NCI-H1417 (cell line): ENCODE results near the gene MTERF4.
"Not testable (repeated sequence)": the region's sequence is repeated elsewhere in the genome, so short reads cannot be mapped to it uniquely, and the experiment has no call there.

Experiments
- DNase-seq, 3 experiments: peaks; one replicate each; lab custom pipeline; 2025; lab: John Stamatoyannopoulos, UW

Gene MTERF4

DNA sequence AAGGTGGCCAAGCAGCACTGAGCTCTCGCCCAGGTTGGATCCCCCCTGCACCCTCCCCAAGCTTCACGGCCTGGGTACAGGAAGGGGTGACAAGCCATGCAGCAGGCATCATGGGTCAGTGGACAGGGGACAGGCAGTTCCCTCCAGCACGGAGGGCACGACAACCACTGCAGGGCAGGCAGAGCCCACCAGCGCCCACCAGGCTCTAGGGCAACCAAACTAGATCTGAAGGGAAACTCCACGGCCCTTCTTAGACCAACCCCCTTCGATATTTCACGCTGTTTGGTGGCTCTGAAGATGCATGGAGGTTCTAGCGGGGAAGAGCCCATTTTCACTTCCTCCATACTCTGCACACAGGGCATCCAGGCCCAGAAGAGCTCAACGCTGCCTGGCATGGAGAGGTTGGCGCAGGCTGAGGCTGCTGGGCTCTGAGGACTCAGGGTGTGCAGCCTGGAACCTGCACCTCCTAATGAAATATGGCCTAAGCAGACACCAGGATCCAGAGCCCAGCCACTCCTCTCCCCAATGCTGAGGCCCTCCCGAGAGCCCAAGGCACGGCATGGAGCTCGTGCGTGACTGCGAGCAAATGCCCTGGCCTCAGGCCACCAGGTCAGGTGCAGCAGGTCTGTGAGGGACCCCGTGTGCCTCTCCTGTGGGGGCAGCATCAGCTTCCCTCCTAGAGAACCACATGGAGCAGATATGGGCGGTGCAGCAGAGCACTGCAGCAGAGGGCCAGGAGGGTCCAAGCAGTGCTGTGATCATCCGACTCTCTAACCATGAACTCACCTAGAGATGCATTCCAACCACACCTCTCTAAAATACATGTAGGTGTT, 8.7 kb upstream of the MTERF4 start:
- no peak for DNase-seq

DNA sequence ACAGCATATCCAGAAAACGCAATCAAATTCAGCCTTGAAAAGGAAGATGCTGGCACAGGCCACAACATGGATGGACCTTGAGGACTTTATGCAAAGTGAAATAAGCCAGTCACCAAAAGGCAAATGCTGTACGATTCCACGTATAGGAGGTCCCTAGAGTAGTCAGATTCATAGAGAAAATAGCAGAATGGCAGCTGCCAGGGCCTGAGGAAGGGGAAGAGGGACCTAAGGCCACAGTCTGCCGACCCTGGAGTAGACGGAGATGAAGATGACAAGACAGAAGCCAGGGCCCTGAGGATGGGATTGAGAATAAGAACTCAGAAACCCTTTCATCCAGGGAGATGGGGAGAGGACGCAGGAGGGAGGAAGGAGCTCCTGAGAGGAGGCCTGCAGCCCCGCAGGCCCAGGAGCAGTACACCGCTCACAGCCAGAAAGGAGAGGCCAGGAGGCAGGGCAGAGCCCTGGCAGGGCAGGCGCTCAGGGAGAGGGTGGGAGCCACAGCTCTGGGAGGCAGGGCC, 8.1 kb upstream of the MTERF4 start:
- DNase-seq = no peak

DNA sequence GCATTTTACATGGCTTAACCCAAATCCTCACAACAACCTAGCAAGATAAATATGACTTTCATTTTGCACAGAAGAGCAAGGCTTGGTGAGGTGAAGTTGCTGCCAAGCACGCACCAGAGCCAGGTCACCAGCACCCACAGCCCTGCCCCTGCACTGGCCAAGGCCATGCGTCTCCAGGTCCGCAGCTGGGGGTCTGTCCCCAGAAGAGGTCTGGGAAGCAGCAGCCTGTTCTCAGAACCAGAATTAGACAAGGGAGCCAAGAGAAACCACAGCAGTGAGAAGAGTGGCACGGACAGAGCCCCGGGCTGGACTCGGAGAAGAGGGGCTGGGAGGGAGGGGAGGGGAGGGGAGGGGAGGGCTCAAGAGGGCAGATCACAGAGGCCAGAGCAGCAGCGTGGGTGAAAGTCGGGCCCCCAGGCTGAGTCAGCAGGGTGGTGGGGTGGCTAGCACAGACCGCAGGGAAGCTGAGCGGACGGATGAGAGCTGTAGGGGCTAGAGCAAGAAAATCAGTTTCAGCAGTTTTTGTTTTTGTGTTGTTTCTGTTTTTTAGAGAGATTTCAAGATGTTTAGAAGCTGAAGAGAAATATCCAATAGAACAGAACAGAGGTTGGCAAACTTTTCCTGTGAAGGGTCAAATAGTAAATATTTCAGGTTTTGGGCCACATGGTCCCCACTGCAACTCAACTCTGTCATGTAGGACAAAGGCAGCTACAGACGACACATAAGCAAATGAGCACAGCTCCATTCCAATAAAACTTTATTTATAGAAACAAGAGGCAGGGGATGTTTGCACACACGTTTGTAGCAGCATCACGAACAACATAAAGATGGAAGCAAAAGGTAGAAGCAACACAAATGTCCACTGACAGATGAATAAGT, 7.4 kb upstream of the MTERF4 start:
- no peak for DNase-seq

DNA sequence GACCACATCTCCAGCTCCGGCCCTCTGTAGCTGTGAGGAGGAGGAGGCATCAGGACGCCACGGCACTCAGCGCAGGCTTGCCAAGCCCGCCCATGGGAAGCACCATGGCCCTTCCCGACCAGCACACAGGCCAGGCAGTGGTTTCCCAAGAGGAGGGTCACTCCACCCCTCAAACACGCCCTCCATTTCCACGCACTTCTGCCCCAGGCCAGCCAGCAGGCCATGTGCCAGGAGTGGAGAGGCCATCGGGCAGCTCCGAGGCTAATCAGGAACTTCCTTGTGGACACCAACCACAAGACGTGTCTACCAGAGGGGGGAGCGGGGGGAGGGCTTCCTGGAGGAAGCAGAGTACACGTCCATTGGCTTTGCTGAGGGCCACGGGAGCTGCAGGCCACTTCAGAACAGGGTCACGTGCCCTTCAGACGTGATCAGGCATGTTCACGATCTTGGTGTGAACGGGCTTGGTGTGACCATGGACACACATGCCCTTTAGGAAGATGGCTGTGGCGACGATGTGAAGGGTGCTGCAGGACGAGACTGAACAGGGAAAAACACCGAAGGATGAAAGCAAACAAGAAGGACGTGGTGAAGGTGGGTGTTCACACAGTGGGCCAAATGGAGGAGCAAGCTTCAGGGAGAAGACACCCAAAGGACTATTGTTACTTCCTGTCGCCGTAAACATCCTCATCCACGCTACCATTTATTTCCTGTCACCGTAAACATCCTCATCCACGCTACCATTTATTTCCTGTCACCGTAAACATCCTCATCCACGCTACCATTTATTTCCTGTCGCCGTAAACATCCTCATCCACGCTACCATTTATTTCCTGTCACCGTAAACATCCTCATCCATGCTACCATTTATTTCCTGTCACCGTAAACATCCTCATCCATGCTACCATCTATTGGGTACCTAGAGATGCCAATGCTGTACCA, 6.5 kb upstream of the MTERF4 start:
- no peak for DNase-seq

DNA sequence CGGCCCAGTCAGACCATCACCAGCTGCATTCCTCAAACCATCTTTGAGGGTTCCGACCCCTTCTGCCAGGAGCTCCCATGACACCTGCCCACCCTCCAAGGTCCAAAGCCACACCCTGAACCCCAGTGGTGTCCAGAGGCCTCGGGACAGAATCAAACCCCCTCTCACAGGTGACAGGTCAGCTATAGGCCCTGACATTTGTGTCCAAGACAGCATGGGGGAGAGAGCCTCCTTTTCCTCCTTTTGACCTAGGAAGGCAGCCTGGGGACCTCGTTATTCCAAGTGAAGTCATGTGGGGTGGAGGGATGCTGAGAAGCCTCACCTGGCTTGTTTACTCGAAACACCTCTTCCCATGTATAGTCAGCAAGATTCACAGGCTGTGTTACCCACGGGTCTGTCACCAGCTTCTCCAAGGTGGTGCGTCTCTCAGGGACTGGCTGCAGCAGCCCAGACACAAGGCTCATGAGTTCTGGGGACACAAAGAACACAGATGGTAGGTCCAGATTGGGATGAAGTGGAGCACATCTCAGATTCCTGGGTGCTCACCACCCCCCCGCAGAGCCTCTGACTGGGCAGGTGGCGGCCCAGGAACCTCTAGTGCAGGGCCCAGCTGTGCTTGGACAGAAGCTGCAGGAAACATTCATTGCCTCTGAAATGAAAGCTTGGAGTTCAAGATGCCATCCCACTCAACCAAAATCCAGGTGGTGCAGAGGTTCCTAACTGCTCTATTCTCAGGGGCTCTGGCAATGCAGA, 5.1 kb upstream of the MTERF4 start:
- DNase-seq = no peak

DNA sequence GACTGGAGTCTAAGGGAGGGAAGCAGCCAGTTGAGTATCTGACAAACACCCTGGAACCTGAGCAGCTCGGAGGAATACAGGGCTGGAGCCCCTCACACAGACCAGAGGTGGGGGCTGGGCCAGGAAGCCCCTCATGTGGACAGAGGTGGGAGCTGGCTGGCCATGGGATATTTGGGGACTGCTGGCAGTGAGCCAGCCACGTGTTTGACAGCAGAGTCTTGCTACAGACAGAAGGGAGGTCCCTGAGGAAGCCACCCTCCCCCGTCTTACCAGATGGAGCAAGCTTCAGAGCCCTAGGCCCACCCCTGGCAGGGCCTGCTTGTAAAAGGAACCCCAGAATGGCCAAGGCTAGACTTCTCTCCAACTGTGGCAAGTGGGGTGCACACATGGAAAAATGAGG, 3.6 kb upstream of the MTERF4 start:
- DNase-seq = no peak

DNA sequence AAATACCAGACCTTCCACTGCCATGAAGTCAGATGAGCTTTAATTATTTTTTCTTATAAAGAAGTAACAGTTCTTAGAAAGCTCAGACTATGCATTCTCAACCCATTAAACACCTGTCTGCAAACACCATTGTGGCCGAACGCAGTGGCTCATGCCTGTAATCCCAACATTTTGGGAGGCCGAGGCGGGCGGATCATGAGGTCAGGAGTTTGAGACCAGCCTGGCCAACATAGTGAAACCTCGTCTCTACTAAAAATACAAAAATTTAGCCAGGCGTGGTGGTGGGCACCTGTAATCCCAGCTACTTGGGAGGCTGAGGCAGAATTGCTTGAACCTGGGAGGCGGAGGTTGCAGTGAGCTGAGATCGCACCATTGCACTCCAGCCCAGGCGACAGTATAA, 2.5 kb upstream of the MTERF4 start:
- DNase-seq = not testable (repeated sequence)

DNA sequence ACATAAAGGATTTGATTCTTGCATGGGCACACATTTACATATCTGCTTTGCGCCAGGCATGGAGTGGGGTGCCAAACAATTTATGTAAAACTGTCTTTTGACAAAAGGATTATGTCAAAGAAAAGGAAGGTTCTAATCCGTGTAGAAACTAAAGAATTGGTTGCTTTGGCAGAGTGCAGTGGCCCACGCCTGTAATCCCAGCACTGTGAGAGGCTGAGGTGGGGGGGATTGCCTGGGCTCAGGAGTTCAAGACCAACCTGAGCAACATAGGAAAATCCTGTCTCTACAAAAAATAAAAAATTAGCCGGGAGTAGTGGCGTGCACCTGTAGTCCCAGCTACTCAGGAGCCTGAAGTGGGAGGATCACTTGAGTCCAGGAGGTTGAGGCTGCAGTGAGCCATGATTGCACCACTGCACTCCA, 1.1 kb upstream of the MTERF4 start:
- DNase-seq = peak in 1 of 3 experiments; percentile 7

DNA sequence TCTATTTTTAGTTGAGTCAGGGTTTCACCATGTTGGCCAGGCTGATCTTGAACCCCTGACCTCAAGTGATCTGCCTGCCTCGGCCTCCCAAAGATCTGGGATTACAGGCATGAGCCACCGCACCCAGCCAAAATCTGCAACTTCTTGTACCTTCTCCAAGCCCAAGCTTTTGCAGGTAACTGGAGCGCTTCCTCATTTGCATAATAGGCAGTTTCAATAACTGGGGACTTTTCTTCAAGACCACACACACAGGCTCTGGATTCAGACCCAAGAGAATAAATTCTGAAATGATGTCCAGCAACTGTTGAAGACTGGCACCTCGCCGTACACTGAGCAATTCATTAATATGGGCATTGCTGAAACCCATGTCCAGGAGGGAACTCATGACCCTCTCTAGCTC, 2.8 kb downstream of the MTERF4 start:
- DNase-seq = no peak

DNA sequence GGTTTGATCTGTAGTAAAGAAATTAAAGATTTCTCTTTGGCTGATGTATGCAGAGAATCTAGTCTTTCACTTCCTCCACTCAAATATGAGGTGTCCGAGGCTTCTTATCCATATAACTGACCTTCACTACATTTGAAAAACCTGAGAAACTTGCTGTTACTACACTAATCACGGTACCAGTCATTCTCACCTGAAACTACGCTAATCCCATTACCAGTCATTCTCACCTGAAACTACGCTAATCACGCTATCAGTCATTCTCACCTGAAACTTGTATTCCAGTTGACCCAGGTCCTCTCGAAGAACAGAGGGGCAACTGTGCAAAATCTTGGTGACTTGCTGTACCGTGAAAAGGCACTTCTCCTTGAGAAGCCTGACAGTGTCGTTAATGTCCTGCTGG, 5.1 kb downstream of the MTERF4 start:
- DNase-seq = no peak

DNA sequence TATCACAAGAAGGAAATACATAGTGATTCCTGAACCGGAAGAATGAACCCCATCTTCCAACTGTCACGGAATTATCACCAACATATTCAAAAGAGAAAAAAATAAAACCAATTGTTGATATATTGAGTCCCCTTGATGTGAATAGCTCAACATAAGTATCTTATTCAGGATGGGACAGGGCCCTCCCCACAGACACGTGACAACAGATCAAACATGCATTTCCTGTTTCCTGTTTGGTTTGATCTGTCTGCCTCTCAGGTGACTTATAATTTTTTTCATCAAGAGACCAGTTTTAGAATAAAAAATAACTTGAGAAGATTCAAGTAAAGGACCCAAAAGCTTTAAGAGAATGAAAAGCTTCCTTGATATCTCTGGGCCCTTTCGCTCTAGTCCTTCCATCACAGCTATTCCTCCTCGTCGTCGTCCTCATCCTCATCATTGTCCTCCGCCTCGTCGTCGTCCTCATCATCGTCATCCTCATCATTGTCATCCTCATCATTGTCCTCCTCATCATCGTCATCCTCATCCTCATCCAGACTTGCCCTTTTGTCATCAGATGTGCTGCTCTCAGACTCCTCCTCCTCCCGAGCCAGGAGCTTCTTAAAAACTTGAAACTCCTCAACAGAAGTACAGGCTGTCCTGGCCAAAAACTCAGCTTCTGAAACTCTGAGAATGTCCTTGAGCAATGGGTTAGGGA, 6.3 kb downstream of the MTERF4 start:
- DNase-seq = no peak

DNA sequence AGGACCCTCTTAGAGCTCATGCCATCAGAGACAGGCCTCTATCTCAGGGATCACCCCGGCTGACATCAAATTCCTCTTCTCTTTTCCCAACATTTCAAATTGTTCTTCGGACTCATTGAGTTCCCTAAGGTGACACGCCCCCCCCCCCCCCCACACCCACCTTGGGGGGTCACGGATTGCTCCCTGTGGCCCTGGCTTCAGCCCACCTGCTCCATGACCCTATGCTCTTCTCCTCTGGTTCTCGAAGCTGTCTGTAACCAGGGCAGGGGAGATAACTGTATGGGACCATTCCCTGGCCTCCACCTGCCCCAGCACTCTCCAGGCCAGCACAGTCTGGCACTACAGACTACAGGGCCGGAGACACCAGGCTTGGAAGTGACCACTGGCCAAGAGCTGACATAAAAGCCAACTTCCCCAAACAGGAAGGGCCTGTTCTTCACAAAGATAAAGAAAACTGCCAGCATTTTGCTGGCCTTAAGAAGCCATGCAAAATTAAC, 7.1 kb downstream of the MTERF4 start:
- no peak for DNase-seq

DNA sequence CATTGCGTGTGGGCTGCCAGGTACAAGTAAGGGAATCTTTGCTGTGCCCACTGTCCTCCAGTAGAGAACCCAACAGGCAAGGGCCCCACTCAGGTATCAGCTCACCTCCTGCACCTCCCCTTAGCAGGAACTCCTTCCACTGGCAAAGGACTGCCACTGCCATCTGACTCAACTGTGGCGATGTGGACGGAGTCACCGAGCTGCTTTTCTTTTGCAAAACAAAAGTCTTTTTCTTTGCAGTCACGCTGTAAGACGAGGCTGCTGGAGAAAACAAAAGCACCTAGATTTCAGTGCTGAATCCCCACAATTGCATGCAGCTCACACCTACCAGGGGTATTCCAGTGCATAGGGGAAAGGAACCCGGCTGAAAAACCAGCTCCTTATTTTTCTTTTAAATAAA, 7.9 kb downstream of the MTERF4 start:
- DNase-seq = no peak

DNA sequence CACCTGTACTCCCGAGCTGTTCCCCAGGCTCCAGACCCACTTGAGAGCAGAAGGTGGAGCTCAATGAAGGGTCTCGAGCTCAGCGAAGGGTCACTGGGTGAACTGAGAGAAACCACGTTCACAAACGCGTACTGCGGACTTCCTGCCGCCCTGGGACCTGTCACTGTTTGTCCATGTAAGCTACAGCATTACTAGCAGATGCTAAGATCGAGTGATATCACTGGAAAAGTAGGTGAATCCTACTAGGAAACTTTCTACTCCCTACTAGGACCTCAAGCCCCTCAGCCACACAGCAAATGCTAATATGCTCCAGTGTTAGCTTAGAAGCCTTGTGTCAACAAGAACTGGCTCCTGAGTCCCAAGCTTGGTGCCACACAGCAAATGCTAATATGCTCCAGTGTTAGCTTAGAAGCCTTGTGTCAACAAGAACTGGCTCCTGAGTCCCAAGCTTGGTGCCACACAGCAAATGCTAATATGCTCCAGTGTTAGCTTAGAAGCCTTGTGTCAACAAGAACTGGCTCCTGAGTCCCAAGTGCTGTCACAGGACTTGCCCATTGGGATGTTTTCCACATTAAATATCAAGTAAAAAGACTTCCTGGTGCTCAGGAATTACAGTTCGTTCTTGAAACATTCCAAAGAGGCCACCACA, 8.8 kb downstream of the MTERF4 start:
- DNase-seq = peak; percentile 24 to 70 (median 56)

DNA sequence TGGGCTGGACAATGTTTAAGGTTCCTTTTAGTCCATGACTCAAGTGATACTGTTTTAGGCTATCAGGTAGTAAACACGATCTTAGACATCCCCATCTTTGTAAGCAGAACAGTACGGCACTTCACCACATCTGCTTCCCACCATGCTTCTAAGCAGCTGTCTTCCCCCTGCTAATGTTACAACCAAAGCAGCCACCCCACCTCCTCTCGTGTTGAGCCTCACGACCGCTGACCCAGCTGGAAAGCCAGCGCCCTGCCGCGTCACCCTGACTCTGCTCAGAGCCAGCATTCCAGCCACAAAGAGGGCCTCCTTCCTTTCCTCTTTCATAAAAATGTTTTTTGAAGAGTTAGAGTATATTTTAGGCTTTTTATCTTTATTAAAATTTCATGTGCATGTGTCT, 9.4 kb downstream of the MTERF4 start:
- DNase-seq = peak in 2 of 3 experiments; percentile 30 to 56

DNA sequence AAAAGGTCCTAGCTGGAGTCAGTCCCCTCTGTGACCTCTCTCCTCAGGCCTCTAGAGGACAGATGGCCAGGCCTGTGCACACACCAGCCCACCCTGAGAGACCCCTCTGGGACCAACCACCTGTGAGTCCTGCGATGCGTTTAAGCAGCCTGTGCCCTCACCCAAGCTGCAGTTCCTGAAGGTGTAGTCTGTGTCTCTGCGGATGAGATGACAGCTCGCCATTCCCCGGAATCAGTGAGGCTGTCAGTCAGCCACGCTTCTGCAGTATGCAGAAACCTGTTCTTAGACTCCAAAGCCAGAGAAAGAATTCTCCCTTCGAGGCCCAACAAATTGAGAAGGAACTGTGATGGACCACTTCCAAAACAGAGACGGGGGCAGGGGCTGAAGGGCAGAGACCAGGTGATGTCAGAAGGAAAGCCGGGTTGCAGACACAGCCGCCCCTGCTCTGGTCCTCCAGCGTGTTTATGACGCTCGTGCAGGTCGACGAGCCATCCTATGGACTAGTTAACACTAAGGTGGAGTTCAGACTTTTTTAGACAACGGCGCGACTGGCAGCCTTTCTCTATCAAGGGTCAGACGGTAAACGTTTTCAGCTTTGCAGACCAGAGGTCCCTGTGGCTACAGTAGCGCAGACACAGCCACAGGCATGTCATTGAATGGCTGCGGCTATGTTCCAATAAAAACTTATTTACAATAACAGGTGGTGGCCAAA, 10.2 kb downstream of the MTERF4 start:
- DNase-seq = no peak

DNA sequence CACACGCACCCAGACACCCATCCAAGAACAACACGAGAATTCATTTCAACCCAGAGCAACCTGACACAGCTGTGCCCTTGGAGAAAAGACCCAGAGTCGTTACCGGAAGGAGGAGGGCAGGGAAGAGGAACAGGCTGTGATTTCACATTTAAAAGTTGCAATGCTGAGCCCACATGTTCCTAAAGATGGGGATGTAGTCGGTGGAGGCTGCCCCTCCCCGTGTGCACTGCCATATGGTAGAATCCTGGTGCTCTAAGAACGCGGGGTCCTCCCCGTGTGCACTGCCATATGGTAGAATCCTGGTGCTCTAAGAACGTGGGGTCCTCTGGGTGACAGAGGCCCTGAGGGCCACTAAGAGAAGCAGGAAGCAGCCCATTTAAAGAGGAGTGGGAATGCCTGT, 10.9 kb downstream of the MTERF4 start:
- DNase-seq = no peak

DNA sequence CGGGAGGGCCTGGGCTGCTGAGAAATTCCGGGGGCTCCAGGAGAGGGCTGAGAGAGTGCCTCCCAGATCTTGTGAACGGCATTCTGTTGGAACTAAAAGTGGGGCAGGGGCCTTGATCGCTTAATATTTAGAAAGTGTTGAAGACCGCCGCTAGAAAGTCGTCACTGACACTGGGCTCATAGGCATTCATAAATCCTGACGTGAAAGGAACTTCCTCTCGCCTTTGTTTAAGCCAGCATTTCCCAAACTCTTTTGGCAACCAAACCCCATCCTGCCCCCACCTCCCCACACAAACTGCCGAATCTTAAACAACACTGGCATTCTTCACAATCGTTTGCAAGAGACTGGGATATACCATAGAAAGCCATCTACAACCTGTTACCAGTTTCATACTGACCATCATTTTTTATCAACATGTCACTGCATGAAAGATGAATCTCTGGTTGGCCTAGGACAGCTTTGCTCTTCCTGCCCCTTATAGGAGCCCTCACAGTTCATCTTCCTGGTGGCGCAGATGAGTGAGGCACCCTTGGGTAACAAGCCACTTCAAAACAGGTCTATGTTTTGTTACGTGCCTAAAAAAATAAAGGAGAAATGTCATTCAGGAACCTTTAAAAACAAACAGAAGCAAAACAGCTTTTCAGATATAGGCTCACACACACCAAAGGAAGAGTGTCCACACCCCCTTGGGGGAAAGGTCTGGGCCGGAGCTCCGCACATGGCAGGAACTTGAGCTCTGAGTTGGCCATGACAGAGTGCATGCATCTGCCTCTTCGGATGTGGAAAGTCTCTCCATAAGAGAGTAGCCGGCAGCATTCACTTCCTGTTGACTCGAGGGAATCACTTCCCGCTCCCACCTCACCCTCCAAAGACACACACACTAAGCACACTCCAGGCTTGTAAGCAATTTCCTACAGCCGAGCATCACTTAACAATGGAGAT, 13.0 kb downstream of the MTERF4 start:
- DNase-seq = no peak
